AG20443 (cell line): Measurements from ENCODE around the gene IKZF1.

Experiments used
- DNase-seq: peaks from one replicate; pipeline ENCODE4 v3.0.0; 2012; ENCODE audit warnings: low spot score, mixed read lengths

IKZF1 gene

DNA sequence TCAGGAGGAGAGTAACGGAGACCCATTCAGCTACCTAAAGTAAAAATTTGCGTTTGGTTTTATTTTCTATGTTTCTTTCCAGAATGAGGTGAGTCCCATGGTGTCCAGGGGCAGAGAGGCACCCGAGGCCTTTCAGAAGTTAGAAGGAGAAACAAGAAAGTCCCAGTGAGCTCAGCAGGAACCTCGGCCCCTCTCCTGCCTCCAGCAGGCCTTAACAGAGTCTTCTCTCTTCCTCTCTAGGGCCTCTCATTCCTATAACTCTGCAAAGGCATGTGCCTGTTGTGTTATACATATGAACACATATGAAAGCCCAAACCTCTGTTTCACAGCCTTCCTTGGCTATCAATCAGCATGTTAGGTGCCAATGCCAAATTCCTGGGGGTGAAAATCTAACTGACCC is 20.8 kb upstream of the IKZF1 start:
- DNase-seq, result no peak

DNA sequence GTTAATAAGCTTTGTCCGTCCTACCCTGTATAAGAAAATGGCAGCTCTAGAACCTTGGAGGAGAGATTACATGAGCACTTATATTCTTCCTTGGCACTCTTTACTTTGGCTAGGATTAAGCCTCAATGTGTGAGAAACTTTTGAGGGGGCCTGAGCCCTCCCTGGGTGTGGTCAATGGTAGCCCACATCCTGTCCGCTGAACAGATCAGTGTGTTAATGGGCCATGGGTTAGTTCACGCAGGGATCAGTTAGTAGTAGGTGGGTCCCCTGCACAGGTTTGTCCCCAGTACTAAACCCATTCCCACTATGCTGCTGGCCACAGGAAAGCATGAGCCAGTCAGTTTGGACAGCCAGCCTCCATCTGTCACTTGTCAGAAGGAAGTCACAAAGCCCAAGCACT is 20.2 kb upstream of the IKZF1 start:
- DNase-seq, result no peak

DNA sequence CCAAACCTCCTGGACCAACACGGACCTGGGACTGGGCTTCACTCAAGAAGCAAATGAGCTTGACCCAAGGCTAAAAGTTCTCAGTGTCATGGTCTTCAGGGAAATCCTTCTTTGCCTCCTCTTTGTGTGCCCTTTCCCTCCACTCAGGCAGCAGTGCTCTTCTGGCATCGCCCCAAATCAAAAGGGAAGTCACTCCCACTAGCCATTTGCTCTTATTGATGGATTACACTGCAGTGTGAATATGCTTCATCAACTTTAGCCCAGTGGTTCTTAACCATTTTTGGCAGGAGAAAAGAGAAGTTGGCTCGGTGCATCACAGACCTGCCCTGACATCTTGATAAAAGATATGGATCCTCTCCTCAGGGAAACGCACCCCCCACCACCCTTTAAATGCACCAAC is 19.2 kb upstream of the IKZF1 start:
- DNase-seq, result no peak

DNA sequence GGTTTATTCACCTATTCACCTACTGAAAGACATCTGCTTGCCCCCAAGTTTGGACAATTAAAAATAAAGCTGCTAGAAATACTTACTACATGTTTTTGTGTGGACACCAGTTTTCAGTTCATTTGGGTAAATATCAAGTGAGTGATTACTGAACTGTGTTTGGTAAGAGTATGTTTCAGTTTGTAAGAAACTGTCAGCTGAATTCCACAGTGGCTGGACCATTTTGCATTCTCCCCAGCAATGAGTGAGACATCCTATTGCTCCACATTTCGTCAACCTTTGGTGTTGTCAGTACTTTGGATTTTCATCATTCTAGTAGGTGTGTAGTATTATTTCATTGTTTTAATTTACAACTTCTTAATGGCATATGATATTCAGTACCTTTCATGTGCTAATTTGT is 17.4 kb upstream of the IKZF1 start:
- no peak for DNase-seq

DNA sequence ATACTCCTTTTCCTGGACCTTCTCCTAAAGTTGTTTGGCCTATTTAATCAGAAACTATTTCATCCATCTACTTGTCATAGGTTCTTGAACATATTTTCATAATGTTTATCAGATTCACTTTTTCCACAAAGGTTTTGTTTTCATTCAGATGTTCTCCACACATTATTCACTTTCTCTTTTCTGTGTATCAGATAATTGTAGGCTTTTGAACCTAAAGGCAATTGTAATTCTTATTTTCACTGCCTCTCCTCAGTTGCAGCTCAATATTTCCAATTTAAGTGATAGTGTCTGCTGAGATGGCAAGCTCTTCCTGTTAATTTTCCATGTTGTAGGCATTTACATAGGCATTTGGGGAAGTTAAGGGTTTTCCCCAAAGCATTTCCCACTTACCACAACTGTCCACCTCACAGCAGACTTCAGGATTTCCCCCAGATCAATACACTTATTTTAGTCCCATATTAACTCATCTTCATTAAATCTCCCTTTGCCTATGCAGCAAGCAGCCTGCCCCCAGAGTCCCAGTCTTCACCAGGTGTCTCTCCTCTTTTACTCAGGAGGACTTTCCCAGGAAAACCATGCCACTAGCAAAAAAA is 12.3 kb upstream of the IKZF1 start:
- DNase-seq, result no peak

DNA sequence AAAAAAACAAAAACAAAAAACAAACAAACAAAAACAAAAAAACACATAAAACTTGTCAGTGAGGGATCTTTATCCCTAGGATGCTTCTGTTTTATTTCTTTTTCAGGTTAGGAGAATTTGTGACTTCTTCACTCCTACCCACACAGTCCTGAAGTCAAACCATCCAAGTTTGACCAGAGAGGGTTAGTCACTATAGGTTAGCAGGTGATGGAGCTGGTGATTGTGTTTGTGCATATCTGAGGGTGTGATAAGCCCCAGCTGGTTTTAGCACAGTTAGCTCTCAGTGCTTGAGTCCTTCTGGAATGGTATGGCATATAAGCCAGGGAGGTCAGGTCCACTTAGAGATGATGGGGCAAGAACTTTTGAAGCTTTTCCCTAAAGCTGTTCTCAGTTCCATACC is 11.8 kb upstream of the IKZF1 start:
- DNase-seq, result no peak

DNA sequence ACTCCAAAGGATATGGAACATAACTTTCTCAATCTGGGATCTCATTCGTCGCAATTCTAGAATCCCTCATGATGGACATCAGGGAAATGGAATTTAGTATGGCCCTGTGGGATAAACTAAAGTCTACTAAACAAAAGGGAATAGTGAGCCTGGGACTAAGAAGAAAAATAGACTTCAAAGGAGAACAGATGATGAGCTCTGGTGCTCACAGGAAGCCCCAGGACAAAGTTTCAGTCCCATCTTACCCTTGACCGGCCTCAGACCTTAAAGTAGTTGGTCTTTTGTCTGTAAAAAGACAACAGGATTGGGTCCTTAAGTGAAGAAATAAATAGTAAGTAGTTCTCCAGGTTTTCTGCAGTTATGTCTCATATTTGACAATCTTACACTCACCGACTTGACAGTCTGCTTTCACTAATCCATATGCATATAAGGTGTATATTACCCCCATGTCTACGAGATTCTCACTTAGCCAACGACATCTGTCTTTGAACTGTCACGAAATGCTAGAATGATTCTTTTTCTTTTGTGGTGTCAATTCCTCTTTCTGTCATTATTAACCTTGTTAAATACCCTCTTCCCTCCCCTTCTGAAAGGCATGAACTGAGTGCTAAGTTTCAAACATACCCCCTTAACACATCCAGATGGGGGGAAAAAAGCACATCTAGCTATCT is 10.9 kb upstream of the IKZF1 start:
- no peak for DNase-seq

DNA sequence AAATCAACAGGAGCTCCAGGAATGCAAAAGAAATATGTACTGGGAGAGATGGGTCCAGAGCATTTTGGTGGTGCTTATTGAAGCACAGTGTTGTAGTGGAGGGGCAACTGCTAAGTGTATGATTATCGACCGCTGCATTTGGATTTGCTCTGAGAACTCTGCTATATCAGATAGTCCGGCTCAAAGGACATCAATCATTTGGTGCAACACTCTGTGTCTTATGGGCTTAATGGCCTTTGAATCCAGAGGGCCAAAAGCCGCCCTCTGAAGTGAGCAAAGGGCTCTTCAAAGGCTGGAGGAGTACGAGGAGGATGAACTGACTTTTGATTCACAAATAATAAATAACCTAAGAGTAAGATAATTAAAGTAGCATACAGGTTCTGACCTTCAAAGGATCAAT is 9.4 kb upstream of the IKZF1 start:
- no peak for DNase-seq

DNA sequence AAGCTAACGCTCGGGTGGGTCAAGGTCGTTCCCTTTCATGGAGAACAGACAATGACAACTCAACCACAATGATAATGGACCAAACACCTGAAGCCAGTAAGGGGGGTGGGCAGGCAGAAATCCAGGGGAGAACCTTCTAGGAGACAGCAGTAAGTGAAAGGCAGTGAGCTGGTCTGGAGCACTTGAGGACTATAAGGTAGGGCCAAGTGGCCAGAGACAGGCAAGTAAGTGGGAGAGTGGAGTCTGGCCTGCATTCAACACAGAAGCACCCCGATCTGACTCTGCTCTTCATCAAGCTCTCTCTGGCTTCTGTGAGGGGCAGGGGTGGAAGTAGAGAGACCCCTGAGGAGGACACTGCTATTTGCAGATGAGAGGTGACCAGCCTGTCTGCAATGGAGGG is 7.7 kb upstream of the IKZF1 start:
- DNase-seq, result no peak

DNA sequence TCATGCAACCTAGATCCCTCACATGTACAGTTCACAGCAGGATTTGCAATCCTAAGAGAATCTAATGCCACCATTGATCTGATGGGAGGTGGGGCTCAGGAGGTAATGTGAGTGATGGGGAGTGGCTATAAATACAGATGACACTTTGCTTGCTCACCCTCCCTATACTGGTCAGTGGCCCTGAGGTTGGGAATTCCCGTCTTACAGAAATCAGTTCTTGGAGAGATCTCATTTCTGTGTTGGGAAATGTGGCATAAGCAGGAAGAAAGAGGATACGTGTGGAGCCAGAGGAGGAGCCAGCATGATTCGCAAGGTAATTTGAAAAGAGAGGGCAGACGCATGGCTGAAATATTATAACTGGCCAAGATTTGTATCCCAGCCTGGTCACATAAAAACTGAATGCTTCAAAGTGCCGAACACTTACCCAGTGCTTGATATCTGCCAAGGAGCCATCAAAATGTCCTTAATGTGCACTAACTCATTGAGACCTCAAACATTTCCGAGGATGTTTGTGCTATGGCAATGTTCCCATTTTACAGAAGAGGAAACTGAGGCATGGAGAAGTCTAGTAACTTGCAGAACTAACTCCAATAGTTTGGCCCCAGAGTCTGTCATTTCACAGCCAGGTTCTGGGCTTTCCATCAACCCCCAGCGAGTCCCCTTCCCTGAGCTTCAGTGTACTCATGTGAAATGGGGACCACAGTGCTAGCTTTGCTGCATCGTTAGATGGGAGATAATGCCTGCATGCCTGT is 5.5 kb upstream of the IKZF1 start:
- no peak for DNase-seq

DNA sequence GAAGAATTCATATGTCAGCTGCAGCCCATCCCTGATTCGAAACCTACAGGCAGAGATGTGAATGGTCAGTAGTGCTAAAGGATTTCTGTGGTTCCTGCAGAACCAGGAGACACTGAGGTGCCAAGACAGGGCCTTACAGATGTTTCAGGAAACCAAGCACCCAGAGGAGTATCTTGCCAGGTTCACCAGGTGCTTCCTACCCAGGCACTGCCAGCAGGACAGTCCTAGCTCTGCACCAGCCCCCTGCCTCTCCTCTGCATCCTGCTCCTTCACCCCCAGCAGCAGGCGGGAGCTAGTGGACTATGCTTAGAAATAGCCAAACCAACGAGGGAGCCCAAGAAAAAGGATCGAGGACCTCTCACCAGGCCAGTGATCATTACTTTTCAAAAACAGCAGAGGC is 4.2 kb upstream of the IKZF1 start:
- DNase-seq, result no peak

DNA sequence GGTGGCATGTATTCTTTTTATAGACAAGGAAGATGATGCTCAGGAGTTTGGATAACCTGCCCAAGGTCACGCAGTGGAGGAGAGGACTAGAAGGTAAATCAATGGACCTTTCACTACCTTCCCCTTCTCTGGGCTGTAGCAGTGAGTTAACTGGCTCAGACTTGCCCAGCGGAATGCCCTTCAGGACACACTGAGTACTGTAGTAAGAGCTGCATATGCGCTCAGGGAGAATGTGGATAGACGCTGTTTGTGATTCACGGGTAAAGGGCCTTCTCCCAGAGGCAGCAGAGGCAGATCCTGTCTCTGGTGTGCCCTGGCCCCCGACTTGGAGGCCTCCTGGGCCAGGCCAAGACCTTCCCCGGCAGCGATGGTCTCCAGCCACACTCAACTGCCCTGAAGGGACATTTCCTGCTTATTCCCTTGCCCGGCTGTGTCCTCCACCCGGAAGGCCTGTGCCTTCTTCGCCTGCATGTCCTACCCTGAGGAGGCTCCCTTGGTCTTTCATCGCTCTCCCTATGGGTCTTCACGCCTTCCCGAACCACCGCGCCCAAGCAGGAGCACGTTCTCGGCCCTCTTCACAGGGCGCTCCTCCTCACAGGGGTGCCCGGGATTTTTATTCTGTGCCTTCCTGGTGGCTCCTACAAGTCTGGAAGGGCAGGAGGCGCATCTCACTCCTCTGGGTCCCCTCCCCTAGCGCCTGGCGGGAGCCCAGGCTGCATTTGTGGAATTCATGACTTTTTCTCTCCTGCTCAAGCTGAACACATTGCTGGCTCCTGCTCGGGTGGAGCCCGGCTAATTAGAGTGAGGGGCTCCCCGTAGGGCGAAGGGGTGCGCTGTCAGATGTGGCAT is 1.8 kb upstream of the IKZF1 start:
- no peak for DNase-seq

DNA sequence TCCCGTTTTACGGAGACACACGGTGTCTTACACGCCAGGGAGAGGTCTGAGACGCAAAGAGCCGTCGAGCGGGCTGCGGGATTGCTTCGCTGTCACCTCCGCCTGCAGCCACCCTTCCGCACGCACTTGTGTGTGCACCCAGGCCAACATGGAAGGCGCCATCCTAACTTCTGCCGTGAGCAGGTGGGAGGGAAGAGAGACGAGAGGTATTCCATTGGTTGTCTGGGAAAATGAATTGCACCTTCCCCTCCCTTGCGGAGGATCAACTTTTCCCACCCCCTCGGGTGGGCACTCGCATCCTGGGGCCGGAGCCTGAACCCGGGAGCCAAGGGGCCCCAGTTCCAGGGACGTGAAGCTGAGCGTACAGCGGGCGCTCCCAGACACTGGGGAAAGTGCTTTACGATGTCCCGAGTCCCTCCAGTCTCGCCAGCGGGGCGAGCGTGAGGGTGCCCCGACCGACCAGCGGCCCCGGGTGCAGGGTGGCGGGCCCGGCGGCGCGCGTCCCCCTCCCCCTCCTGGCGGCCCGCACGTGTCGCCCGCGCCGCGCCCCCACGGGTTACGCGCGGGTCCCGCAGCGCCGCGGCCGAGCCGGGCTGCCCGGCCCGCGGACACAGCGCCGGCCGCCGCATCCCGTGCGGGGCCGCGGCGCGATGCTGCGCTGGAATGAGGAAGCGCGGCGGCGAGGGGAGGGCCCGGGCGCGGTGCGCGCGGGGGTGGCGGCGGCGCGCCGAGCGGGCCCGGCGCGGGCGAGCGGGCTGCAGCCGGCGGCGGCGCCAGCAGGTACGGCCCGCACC is 984 bp upstream of the IKZF1 start:
- peak; percentile 25 for DNase-seq

DNA sequence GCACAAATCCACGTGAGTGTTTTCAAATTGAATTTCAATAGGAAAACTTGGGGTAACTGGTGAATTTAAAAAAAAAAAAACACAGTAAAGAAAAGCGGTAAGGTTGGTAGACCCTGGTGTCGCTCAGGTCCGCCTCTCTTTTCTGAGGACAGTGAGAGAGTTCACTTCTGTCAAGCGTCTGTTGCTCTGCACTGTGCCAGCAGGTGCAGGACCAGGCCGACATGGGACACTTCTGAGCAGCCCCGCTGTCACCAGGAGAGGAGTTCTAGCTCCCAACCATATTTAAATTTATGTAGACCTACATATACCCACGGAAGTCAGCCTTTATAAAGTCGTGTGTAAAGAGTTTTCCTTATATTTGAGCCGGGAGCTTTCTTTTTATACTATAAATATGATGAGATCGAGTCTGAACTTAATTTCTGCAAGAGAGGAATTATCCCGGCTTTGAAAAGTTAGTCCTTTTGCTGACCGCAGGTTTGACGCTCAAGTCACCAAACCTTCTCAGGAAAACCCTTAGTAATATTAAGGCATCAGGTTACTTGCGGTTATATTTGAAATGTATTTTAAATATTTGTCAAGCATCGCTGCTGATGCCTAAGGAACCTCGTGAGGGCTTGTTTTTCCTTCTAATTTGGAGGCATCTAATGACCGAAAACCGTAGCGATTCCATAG is 531 bp downstream of the IKZF1 start:
- no peak for DNase-seq

DNA sequence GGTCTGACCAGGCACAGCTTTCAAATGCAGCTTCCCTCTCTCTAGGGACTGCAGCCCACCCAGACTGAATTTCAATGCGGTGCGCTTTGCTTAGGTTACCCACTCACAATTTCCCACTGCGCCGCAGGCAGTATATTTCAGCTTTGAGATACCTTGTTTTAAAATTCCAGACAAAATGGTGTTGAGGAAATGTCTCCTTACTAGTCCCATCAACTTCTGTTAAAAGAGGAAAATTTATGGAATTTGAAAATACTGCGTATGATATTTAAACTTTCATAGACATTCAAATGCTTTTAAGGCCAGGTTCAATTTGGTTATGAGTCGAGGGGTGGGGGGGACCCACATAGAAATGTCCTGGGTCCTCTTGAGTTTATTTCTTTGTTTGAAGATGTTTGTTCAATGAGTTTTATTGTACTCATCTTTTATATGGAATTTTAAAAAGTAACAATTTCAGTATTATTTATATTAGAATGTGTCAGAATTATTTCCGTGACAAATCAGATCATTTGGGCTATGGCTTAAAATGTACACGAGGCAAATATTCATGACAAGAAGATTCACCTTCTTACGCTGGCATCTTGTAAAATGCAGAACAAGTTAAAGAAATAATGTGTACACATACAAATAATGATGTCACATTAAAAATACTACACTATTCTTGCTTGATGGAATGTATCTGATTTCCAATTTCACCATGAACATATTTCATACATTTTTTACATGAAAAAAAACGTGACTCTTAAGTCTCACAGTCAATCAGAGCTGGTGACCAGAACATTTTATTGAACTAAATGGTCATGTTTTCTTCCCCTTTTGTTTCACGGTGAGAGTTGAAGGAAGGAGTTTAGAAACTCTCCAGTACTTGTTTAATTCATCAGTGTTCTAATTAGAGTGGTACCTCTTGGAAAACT is 1.3 kb downstream of the IKZF1 start:
- no peak for DNase-seq

DNA sequence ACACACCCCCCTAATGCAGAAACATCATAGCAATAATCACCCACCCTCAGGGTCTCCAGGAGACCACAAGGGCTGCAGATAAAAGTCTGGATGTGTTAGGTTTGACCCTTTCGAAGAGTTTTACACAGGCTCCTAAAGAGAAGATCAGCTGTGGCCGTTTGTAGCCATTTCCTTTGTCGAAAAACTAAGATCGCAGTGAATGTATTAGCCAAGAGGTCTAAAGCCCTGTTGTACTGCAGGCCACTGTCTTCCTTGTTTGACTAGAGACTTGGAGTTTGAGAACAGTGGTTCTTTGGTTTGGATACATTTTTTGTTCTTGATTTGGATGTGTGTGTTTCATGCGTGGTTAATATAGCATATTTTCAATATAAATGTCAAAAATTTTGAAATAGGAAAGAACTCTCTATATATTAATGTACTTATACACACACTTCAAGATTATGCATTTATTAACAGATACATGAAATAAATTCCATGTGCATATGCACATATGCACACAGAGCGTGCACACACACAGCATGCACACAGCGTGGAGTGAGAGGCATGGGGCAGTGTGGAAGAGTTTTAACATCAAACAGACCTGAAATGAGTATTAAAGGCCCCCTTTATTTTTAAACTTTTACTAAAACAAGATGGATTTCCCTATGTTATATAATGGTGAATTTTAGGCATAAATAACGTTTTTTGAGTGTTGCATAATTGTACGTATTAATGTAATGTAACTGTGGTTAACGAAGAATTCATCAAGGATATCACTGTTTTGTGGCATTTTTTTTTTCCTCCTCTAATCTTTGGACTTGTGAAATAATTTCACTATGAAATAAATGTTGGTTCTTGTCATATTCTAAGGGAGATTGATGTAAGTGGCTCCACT is 2.2 kb downstream of the IKZF1 start:
- DNase-seq, result no peak

DNA sequence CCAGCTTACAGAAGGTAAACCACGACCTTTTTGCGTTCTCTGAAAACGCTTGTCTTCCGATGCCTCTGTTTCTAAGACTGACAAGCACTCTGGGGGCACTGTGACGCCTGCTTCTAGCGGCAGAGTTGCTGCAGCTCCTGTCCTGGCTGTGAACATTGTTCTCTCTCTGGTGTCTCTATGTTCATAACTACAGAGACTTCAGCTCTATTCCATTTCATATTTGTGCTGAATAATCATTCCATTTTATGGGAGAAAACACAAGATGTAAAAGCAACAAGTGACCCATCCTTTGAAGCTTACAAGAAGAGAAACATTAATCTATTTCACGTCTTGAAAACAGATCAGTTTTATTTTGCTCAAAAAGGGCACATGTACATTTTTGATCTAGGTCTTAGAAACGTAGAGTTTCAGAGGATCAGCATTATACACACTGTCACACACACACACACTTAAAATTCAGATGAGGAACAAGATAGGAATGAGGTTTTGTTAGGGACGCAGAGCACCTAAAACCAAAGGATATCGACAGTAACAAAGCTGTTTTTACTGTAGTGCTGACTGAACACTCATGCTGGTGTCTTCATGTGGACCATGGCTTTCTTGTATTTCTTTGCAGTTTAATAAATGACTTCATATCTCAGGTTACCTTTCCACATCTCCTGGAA is 3.0 kb downstream of the IKZF1 start:
- DNase-seq, result no peak

DNA sequence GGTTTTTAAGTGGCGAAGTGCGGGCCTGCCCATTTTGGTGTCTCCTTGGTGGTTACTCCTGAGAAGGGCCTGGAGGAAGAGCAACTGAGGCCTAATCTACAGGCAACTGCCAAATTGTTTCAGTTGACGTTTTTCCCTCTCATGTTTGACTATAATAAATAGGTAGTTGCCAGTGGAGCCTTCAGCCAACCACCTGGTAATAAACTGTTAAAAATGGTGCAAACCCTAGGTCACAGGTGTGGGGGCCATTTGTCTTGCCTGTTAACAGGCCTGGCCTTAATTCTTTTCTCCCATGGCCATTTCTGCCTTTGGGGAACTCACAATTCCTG is 3.7 kb downstream of the IKZF1 start:
- no peak for DNase-seq
